Stimulated activated effector memory CD8-positive, alpha-beta T cell treated with anti-CD3 and anti-CD28 coated beads, Interleukin-12 subunit alpha, Interleukin-12 subunit beta, amount 100 ng/mL, for 72 hours (primary cell): ENCODE measurements around the gene LUZP1.
"Not testable (repeated sequence)": the region's sequence is repeated elsewhere in the genome, so short reads cannot be mapped to it uniquely, and the experiment has no call there.

Experiments
- ATAC-seq: fragments of 150-1000 bp; cut with Tn5 transposase; 2 replicates; pipeline ENCODE4 v1.10.0; 2021
- DNase-seq, 2 donors: peaks; one replicate each; pipeline ENCODE4 v3.0.0; 2021 to 2022; ENCODE audit warnings: low spot score in 2 of 2
- H3K27ac Mint-ChIP-seq: one replicate; pipeline ENCODE4 v1.8.0; 2022; ENCODE audit warnings: mild to moderate bottlenecking, mixed read lengths
- H3K36me3 Mint-ChIP-seq: one replicate; pipeline ENCODE4 v1.8.0; 2022; ENCODE audit warnings: mild to moderate bottlenecking, mixed read lengths
- H3K4me1 Mint-ChIP-seq: one replicate; pipeline ENCODE4 v1.8.0; 2022; ENCODE audit warnings: mixed read lengths
- H3K4me3 Mint-ChIP-seq: one replicate; pipeline ENCODE4 v1.8.0; 2022; ENCODE audit warnings: mild to moderate bottlenecking, mixed read lengths
- H3K9me3 Mint-ChIP-seq: one replicate; pipeline ENCODE4 v1.8.0; 2022; ENCODE audit warnings: mixed read lengths

Gene LUZP1

DNA sequence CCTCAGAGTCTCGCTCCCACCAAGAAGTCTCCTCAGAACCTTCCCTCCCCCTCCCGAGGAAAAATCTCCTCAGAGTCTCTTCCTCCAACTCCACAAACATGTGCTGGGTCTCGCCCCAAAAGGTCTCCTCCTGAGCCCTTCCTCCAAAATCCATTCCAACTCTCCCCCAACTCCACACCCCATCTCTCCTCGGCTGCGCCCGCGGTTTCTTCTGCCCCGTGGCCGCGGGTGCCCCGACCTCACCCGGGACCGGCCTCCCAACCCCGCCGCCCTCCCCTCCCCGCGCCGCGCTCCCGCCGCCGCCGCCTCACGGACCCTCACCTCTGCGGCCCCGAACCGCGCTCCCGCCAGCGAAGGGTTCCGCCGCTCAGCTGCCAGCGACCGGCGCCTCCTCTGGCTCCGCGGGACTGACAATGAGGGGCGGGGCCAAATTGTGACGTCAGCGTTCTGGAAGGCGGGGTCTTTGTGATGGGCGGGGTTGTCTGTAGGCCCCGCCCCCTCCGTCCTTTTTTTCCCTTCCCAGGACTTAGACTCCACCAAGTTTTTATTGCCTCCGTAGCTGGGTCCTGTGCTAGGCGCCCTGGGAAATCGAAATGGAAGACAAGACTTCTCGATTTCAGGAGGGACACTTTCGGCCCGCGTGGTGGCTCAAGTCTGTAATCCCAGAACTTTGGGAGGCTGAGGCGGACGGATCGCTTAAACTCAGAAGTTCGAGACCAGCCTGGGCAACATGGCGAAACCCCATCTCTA, at the start of gene LUZP1:
Gene LUZP1, minus strand, starts transcription at position 412 of the 750 bp plus-strand sequence.
- H3K27ac Mint-ChIP-seq = peak within 1 kb of the TSS; percentile 89
- ATAC-seq (peak; percentile 88), DNase-seq (peak; percentile 84 to 93)
- H3K9me3 Mint-ChIP-seq = no peaks in the 10 kb centered on the region
- peaks cover 41% of the 10 kb centered on the region for H3K4me1 Mint-ChIP-seq
- peaks cover 5% of the 10 kb centered on the region for H3K36me3 Mint-ChIP-seq
- peak within 1 kb of the TSS; percentile 94 for H3K4me3 Mint-ChIP-seq

DNA sequence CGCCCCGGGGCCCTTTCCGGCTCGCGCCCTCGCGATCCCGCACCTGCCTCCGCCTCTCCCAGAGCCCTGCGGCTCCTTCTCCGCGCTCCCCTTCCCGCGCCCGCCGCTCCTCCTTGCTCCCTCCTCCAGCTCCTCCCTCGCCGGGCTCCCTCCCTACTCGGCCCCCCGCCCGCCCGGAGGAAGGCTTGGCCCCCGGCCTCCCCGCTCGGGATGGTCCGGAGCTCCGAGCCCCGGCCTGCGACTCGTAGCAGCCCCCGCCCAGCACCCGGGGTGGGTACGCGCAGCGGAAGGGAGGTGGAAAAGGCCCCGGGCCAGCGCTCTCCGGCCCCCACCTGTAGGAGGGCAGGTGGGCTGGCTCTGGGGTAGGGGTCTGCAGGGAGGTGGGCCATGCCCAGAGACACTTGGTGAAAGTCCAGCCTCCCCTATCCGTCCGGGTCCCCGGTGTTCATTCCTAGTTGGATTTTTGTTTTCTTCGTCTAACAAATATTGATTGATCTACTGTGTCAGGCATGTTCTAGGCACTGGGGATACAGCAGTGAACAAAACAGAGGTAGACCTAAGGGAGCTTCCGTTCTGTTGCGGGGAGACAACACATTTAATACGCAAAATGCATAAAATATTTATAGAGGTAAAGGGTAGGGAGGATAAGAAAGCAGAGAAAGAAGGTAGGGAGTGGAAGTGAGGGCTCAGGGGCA, 48.9 kb upstream of the LUZP1 start, which contains the start of gene HTR1D:
Gene HTR1D, minus strand, starts transcription at position 82 of the 695 bp plus-strand sequence. CDS start 23,283 bp downstream, outside the sequence.
- DNase-seq (no peak), ATAC-seq (peak; percentile 26)

DNA sequence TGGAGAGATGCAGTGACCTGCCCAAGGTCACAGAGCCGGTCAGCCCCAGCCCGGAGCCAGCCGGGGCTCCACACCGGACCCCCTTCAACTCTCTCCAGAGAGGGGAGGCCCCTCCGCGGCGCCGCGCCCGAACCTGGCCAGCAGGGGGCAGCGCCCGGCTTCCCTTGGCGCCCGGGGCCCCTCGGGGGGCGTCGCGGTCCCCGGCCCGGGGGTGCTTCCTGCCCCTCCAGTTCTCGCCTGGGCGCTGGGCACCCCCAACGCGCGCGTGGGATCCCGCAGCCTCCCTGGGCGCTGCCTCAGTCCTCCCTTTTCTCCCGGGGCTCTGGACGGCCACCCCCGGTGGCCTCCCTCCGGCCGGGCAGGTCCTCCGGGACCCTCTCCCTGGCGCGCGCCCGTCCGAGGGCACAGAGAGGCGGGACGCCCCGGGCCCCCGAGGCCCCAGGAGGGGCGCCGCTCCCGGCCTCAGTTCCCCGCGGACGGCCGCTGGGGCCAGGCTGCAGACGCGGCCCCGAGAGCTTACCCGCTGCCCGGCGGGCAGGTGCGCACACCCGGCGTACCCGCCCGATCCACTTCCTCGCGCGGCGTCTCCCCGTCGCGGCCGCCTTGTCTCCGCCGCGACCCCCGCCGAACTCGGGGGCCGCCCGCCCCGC, 48.2 kb upstream of the LUZP1 start:
- Mint-ChIP-seq H3K36me3 (no peaks in the 10 kb centered on the region), H3K9me3 (no peaks in the 10 kb centered on the region), H3K27ac (no peak overlapping the region), H3K4me3 (no peak overlapping the region), H3K4me1 (peaks cover 6% of the 10 kb centered on the region)
- peak; percentile 22 to 70 for DNase-seq
- peak; percentile 53 for ATAC-seq

More for the DNA sequence above, 48.9 kb upstream of the LUZP1 start, which contains the start of gene HTR1D:
- no peak within 1 kb of the TSS for H3K27ac Mint-ChIP-seq
- H3K4me3 Mint-ChIP-seq = peak within 1 kb of the TSS; percentile 45
- H3K4me1 Mint-ChIP-seq = peaks cover 6% of the 10 kb centered on the region
- H3K36me3 Mint-ChIP-seq = no peaks in the 10 kb centered on the region
- no peaks in the 10 kb centered on the region for H3K9me3 Mint-ChIP-seq

DNA sequence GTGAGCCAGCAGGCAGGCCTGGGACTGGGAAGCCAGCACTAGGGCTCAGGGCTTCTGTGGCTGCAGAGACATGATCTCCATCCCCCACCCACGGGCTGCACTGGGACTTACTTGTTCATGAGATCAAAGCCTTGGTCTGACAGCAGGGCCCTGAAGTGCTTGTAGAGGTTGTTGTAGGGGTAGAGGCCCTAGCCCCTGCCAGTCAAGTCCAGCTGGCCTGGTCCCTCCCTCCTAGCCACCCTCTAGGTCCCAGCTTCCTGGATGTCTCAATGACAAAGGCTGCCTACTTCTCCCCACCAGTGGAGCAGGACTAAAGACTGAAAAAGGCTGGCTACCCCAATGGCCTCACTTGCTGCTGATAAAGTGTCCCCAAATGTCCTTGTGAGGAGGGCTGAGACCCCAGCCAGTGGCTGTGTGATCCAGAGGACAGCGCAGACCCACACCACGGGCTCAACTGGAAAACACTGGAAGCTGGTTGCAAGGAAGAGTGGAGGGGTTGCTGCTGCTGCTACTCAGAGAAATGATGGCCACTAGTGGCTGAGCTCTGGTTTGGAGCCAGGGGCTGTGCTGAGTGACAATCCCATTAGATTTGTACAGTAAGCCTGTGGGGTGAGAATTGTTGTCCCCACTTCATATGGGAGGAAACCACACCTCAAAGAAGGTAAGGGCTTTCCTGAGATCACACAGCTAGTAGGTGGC, 47.2 kb upstream of the LUZP1 start:
- Mint-ChIP-seq H3K27ac (no peak overlapping the region), H3K36me3 (no peaks in the 10 kb centered on the region), H3K4me1 (peaks cover 6% of the 10 kb centered on the region), H3K4me3 (no peak overlapping the region), H3K9me3 (no peaks in the 10 kb centered on the region)
- DNase-seq = no peak
- no peak for ATAC-seq

DNA sequence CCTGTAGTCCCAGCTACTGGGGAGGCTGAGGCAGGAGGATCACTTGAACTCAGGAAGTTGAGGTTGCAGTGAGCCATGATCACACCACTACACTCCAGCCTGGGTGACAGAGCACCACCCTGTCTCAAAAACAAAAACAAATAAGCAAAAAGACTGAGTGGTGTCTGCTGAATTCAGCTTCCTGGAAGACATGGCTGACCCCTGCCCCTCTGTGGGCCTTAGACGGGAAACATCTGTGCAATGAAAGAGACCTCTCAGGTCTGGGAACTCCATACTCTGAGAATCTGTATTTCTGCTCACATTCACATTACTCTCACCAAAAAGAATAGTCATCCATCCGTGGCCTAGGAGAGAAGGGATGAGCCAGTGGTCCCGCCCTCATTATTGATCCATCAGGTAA, 46.6 kb upstream of the LUZP1 start:
- H3K27ac Mint-ChIP-seq = no peak overlapping the region
- H3K4me3 Mint-ChIP-seq = no peak overlapping the region
- H3K4me1 Mint-ChIP-seq = peaks cover 6% of the 10 kb centered on the region
- H3K9me3 Mint-ChIP-seq = no peaks in the 10 kb centered on the region
- DNase-seq (no peak), ATAC-seq (no peak)
- no peaks in the 10 kb centered on the region for H3K36me3 Mint-ChIP-seq

DNA sequence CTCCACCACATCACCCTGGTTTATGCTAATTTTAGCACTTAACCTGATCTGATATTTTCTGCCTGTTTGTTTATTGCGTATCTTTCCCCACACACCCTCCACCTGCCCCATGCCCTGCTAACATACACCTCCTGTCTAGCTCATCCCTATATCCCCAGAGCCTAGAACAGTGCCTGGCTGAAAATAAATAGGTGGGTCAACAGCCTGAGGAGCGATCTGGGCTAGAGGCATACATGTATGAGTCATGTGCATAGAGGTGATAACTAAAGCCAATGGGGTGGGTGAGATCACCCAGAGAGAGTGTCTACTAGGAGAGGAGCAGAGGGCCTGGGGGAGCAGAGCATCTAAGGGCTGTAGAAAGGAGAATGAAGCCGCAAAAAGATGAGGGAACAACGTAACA, 46.0 kb upstream of the LUZP1 start:
- Mint-ChIP-seq H3K27ac (no peak overlapping the region), H3K4me1 (peaks cover 6% of the 10 kb centered on the region), H3K36me3 (no peaks in the 10 kb centered on the region), H3K4me3 (no peak overlapping the region), H3K9me3 (no peaks in the 10 kb centered on the region)
- DNase-seq = no peak
- ATAC-seq = no peak

DNA sequence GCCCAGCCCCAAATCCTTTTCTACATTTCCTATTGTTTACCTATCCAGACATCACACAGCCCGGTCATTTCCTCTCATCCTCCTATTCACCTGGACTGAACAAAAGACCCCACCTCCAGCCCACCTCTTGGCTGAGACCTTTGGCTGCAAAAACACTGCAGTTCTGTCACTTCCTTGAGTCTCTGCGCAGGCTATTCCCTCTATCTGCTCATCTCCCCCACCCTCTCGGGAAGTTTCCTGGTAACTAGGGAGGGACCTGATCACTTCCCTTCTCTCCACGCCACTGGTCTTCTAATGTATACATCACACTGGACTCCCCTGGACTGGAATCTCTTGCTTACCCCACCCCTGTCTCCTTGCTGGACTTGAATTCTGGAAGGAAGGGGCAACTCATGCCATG, 43.3 kb upstream of the LUZP1 start:
- ATAC-seq = no peak
- DNase-seq = no peak
- Mint-ChIP-seq H3K27ac (no peak overlapping the region), H3K4me1 (no peaks in the 10 kb centered on the region), H3K36me3 (no peaks in the 10 kb centered on the region), H3K9me3 (no peaks in the 10 kb centered on the region), H3K4me3 (no peak overlapping the region)

GRCh38 chr1:23210963-23211362, 42.3 kb upstream of the LUZP1 start:
- no peak for DNase-seq
- Mint-ChIP-seq H3K27ac (no peak overlapping the region), H3K36me3 (no peaks in the 10 kb centered on the region), H3K4me3 (no peak overlapping the region), H3K9me3 (no peaks in the 10 kb centered on the region), H3K4me1 (peaks cover 3% of the 10 kb centered on the region)
- no peak for ATAC-seq

- no peaks in the 10 kb centered on the region for H3K9me3 Mint-ChIP-seq
- no peaks in the 10 kb centered on the region for H3K36me3 Mint-ChIP-seq
- ATAC-seq = no peak
- no peak overlapping the region for H3K4me3 Mint-ChIP-seq
- DNase-seq = no peak
- peaks cover 5% of the 10 kb centered on the region for H3K4me1 Mint-ChIP-seq
- no peak overlapping the region for H3K27ac Mint-ChIP-seq
Measured at GRCh38 chr1:23210351-23210785, 41.7 kb upstream of the LUZP1 start.

GRCh38 chr1:23209770-23210169, 41.1 kb upstream of the LUZP1 start:
- H3K27ac Mint-ChIP-seq = no peak overlapping the region
- DNase-seq = no peak
- no peak for ATAC-seq

GRCh38 chr1:23208527-23208926, 39.9 kb upstream of the LUZP1 start:
- Mint-ChIP-seq H3K4me1 (peaks cover 5% of the 10 kb centered on the region), H3K9me3 (no peaks in the 10 kb centered on the region), H3K27ac (no peak overlapping the region), H3K36me3 (no peaks in the 10 kb centered on the region), H3K4me3 (no peak overlapping the region)
- no peak for ATAC-seq
- no peak for DNase-seq

More at GRCh38 chr1:23209770-23210169, 41.1 kb upstream of the LUZP1 start:
- Mint-ChIP-seq H3K9me3 (no peaks in the 10 kb centered on the region), H3K4me3 (no peak overlapping the region), H3K4me1 (peaks cover 5% of the 10 kb centered on the region), H3K36me3 (no peaks in the 10 kb centered on the region)

- H3K4me1 Mint-ChIP-seq, H3K36me3 Mint-ChIP-seq, ATAC-seq, H3K27ac Mint-ChIP-seq, H3K9me3 Mint-ChIP-seq, DNase-seq, H3K4me3 Mint-ChIP-seq: not testable (repeated sequence)
Measured at GRCh38 chr1:23207733-23208132, 39.1 kb upstream of the LUZP1 start.

DNA sequence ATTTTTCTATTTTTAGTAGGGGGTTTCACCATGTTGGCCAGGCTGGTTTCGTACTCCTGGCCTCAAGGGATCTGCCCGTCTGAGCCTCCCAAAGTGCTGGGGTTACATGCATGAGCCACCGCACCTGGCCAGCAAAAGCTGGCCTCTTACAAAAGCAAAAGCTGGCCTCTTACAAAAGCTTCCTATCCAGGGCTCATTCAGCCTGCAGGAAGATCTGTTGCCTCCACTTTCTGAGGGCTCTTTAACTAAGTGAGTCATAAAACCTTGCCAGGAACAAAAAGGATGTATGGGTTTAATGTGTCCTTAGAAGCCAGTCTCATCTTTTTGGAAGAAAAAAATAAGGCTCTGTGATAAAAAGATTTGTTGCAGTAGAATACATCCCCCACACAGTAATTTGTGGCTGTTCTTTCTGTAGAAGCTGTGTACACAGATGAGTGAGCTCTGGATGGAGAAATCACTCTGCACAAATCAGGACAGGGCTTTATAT, 33.6 kb upstream of the LUZP1 start:
- ATAC-seq (peak; percentile 8), DNase-seq (no peak)
- Mint-ChIP-seq H3K27ac (no peak overlapping the region), H3K36me3 (no peaks in the 10 kb centered on the region), H3K4me1 (peaks cover 5% of the 10 kb centered on the region), H3K9me3 (no peaks in the 10 kb centered on the region), H3K4me3 (no peak overlapping the region)

DNA sequence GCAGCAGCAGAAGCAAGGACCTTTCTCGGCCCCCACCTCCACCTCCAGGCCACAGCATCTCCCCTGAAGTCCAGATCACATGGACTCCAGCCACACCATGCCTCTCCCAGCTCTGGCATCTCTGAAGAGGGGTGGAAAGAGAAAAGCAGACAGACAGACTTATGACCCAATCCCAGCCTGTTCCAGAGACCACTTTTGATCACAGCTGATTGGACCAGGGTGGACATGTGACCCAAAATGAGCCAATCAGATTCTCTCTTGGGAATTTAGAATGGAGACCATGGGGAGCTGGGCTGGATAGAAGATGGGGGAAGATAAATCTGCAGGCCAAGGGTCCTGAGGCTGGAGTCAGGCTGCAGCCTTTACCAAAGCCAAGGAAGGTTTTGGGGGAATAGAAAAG, 32.2 kb upstream of the LUZP1 start:
- Mint-ChIP-seq H3K27ac (no peak overlapping the region), H3K4me1 (peaks cover under 1% of the 10 kb centered on the region), H3K9me3 (no peaks in the 10 kb centered on the region), H3K36me3 (no peaks in the 10 kb centered on the region), H3K4me3 (no peak overlapping the region)
- DNase-seq (no peak), ATAC-seq (no peak)

DNA sequence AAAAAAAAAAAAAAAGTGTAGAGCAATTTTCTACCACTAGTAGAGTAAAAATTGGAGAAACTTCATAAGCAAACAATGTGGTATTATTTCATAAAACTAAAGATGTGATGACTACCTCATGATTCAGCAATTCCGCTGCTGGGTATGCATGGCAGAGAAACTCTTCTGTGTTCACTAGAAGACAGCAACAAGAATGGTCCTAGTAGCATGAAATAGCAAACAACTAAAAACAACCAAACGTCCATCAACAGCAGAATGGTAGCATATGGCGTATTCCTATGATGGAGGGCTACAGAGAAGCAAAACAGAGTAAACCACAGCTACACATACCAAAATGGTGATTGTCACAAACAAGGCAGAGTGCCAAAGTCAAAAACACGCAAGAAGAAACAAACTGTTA, 29.7 kb upstream of the LUZP1 start:
- Mint-ChIP-seq H3K36me3 (no peaks in the 10 kb centered on the region), H3K9me3 (no peaks in the 10 kb centered on the region), H3K4me1 (no peaks in the 10 kb centered on the region), H3K4me3 (no peak overlapping the region), H3K27ac (no peak overlapping the region)
- ATAC-seq = no peak
- DNase-seq = no peak
